Fibroblast of mammary gland (primary cell): ENCODE measurements around the gene CRADD.

Source experiments
- DNase-seq: peaks from one replicate; pipeline ENCODE4 v3.0.0-alpha.2; 2010; ENCODE audit warnings: low read depth
- H3K4me3 ChIP-seq: 2 replicates; pipeline ENCODE4 v1.5.1; 2011; ENCODE audit warnings: low read depth, mild to moderate bottlenecking, low read length, moderate library complexity; ENCODE audit not compliant: control insufficient read depth
- TF ChIP-seq, protein P1 (sequence below): conservative IDR thresholded peaks from 2 replicates; pipeline ENCODE4 v1.5.1; 2011; ENCODE audit warnings: low read depth, low read length, inconsistent platforms; ENCODE audit not compliant: control insufficient read depth, insufficient read depth

The CRADD gene

DNA sequence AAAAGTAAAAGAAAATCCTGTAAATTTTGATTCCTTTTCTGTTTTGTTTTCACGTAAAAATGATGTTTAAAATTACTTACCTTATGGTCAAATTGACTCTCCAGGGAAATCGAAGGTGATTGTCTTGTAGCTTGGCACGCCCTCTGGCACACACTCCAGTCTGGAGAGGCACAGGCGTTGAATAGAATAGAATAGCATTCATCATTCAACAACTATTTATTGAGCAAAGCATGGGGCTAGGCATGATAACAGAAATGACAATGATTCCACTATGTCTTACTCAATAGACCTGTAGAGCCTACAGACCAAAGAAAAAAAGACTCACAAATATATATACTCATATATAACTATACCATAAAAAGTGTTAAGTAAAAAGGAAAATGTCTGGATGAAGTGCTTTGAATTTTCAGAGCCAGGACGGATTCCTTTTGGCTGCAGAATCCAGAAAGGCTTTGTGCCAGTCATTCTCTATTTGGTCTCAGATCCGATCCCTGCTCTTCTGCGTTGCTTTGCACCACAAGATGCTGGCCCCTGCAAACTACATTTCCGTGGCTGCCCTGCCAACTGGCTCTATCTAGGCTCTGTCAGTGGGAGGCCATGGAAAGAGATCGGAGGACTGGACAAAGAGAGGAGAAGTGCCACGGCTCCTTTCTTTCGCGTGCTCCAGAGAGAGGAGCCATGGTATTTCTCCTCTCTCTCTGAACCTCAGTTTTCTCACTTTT is 231.8 kb downstream of the CRADD start:
- peak; percentile 29 for DNase-seq
- TF ChIP-seq, protein P1, sequence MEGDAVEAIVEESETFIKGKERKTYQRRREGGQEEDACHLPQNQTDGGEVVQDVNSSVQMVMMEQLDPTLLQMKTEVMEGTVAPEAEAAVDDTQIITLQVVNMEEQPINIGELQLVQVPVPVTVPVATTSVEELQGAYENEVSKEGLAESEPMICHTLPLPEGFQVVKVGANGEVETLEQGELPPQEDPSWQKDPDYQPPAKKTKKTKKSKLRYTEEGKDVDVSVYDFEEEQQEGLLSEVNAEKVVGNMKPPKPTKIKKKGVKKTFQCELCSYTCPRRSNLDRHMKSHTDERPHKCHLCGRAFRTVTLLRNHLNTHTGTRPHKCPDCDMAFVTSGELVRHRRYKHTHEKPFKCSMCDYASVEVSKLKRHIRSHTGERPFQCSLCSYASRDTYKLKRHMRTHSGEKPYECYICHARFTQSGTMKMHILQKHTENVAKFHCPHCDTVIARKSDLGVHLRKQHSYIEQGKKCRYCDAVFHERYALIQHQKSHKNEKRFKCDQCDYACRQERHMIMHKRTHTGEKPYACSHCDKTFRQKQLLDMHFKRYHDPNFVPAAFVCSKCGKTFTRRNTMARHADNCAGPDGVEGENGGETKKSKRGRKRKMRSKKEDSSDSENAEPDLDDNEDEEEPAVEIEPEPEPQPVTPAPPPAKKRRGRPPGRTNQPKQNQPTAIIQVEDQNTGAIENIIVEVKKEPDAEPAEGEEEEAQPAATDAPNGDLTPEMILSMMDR, result no peak
- no peak overlapping the region for H3K4me3 ChIP-seq

DNA sequence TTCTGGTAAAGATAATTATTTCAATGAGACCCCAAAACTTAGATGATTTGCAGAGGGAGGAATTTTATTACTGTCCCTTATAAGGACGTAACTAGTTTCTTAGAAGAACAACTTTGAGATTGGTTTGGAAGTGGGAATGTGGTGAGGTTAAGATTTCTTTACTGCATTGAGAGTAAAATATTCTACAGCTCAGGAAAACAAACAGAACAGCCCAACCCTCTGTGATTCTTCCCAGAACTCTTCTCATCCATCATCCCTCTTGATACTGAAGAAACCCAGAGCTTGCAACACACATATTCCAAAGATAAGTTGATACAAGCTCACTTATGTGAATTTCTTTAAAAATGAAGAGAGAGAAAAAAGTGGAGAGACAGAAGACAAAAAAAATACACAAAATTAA is 234.2 kb downstream of the CRADD start:
- DNase-seq, result no peak
- no peak overlapping the region for H3K4me3 ChIP-seq
- TF ChIP-seq, protein P1, result no peak

DNA sequence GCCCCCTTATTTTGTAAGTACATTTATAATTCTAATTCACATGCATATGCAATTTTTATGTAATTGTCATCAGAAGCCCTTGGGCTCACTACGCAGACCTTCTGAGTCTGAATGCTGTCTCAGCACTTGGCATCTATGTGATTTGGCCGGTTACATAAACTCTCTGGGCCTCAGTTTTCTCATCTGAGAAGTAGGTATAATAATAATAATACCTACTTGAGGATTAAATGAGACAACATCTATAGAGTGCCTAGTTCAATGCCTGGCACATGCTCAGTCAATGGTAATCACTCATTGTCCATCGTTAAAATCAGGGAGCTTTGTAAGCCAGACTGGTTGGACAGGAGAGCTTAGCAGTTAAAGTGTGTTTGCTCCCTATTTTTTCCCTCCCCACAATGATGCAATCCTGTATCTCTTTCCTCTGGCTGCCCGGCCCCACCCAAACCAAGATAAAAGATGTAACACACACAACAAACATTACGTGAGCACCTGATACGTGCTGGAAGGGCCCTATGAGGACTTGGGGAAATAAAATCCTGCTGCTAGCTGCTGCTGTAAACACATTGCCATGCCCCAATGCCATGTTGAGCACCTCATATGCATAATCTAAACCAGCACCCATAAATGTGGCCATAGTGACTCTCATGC is 235.0 kb downstream of the CRADD start:
- no peak for DNase-seq
- no peak overlapping the region for H3K4me3 ChIP-seq
- TF ChIP-seq, protein P1, result no peak

DNA sequence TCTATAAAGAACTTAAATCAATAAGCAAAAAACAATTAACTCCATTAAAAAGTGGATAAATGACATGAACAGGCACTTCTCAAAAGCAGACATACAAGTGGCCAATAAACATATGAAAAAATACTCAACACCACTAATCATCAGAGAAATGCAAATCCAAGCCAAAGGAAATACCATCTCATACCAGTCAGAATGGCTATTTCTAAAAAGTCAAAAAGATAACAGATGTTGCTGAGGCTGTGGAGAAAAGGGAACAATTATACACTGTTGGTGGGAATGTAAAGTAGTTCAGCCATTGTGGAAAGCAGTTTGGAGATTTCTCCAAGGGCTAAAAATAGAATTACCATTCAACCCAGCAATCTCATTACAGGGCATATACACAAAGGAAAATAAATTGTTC is 236.7 kb downstream of the CRADD start:
- H3K4me3 ChIP-seq, result no peak overlapping the region
- TF ChIP-seq, protein P1, result no peak
- DNase-seq, result peak; percentile 77

DNA sequence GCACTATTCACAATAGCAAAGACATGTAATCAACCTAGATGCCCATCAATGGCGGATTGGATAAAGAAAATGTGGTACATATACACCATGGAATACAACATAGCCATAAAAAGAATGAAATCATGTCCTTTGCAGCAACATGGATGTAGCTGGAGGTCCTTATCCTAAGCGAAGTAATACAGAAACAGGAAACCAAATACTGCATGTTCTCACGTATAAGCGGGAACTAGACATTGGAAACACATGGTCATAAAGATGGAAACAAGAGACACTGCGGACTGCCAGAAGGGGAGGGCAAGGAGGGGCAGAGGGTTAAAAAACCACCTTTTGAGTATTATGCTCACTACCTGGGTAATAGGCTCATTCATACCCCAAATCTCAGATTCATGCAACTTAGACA is 237.1 kb downstream of the CRADD start:
- no peak overlapping the region for H3K4me3 ChIP-seq
- DNase-seq, result no peak
- TF ChIP-seq, protein P1, result no peak

DNA sequence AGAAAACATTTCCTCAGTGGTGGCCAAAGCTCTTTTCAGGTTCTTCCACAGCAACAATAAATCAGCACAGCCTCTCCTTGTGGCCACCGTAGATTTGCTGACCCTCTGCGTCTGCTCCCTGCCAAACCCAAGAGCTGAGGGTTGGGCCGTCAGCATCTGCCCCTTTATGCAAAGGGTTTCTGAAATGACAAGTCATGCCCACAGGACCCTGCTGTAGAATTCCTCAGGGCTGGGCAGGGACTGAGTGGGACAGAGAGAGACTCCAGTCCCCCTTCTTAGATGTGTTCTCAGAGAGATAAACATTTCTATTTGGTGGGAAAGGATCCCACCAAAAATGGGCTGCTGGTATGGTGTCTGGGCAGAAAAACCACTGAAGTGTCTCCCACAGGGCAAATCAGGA is 238.2 kb downstream of the CRADD start:
- no peak overlapping the region for H3K4me3 ChIP-seq
- no peak for DNase-seq
- TF ChIP-seq, protein P1, result no peak
